Adrenal gland (tissue), 5 donors: ENCODE measurements around the gene JPH3.

ENCODE experiments used
- POLR2A ChIP-seq, 2 donors: fragments of 450-650 bp; IDR thresholded peaks; one replicate each; pipeline ENCODE4 v1.6.1; 2017; ENCODE audit warnings: antibody characterized with exemption in 2 of 2, mild to moderate bottlenecking in 2 of 2, moderate library complexity in 1 of 2
- TF ChIP-seq, protein P1 (sequence below), 6 experiments: fragments of 450-650 bp in 4 of 6; fragments of 200-600 bp in 2 of 6; sonication (generic) in 1 of 6; IDR thresholded peaks; 1 replicate in 5 of 6; 2 replicates in 1 of 6; pipeline versions ENCODE4 v1.5.1 to v1.8.0; 2016 to 2021; ENCODE audit warnings: antibody characterized with exemption in 6 of 6, mild to moderate bottlenecking in 2 of 6, moderate library complexity in 1 of 6
- donor health status: DM: no; HTN: no; CAD: no.

DNA sequence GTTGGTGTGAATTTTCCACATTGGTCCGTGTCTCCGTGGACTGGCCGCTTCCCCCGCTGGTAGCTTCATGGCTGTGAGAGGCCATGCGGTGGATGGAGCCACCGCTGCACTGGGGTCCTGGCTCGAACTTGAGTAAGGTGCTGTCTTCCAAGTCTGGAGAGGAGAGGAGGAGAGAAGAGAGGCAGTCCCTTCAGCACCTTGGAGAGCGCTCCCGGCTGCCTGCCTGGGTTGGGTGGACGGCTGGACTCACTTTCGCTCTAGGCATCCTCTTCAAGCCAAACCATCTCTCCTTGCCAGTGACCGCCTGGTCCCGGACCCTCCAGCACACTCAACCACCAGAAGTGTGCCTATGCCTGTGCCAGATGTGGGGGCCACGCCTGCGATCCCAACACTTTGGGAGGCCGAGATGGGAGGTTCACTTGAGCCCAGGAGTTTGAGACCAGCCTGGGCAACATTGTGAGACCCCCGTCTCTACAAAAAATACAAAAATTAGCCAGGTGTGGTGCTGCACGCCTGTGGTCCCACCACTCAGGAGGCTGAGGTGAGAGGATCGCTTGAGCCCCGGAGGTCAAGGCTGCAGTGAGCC is 6.2 kb downstream of the JPH3 start:
- TF ChIP-seq, protein P1, sequence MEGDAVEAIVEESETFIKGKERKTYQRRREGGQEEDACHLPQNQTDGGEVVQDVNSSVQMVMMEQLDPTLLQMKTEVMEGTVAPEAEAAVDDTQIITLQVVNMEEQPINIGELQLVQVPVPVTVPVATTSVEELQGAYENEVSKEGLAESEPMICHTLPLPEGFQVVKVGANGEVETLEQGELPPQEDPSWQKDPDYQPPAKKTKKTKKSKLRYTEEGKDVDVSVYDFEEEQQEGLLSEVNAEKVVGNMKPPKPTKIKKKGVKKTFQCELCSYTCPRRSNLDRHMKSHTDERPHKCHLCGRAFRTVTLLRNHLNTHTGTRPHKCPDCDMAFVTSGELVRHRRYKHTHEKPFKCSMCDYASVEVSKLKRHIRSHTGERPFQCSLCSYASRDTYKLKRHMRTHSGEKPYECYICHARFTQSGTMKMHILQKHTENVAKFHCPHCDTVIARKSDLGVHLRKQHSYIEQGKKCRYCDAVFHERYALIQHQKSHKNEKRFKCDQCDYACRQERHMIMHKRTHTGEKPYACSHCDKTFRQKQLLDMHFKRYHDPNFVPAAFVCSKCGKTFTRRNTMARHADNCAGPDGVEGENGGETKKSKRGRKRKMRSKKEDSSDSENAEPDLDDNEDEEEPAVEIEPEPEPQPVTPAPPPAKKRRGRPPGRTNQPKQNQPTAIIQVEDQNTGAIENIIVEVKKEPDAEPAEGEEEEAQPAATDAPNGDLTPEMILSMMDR (IDR thresholded peaks at IDR 0.05), result no peak
- TF ChIP-seq POLR2A (IDR thresholded peaks at IDR 0.05), result no peak
